Lung (tissue), 12 donors: ENCODE measurements around the gene POLD2. TPM values are rescaled to one million over a fixed set of nuclear protein-coding genes. Genes with fewer than 3 reads are reported as not detected.

Source experiments
- ATAC-seq: fragments of 200-7000 bp; cut with Tn5 transposase; one replicate; pipeline ENCODE4 v1.9.1; 2020; ENCODE audit warnings: moderate number of reproducible peaks; ENCODE audit not compliant: insufficient read depth, low FRiP score
- DNase-seq, 3 donors: peaks; one replicate each; pipeline ENCODE4 v3.0.0-alpha.2; 2013 to 2017
- H3K27ac ChIP-seq, 2 donors: one replicate each; pipeline ENCODE4 v1.5.1; 2013; ENCODE audit warnings: mild to moderate bottlenecking in 2 of 2, moderate library complexity in 2 of 2, control low read depth in 1 of 2, inconsistent platforms in 1 of 2, low read depth in 1 of 2, low read length in 1 of 2
- H3K27me3 ChIP-seq, 3 donors: one replicate each; pipeline ENCODE4 v1.5.1; 2013; ENCODE audit warnings: low read length in 2 of 3; ENCODE audit not compliant: control insufficient read depth in 3 of 3, insufficient read depth in 3 of 3
- H3K36me3 ChIP-seq, 4 donors: one replicate each; pipeline ENCODE4 v1.5.1; 2013; ENCODE audit warnings: low read length in 4 of 4, mild to moderate bottlenecking in 1 of 4, moderate library complexity in 1 of 4; ENCODE audit not compliant: control insufficient read depth in 4 of 4, insufficient read depth in 4 of 4
- H3K4me1 ChIP-seq, 5 donors: one replicate each; pipeline ENCODE4 v1.5.1; 2013; ENCODE audit warnings: low read length in 5 of 5, mild to moderate bottlenecking in 2 of 5, moderate library complexity in 1 of 5; ENCODE audit not compliant: control insufficient read depth in 5 of 5, insufficient read depth in 5 of 5
- H3K4me3 ChIP-seq: one replicate; pipeline ENCODE4 v1.5.1; 2013; ENCODE audit warnings: mild to moderate bottlenecking, control low read depth, moderate library complexity
- H3K9ac ChIP-seq, 2 donors: one replicate each; pipeline ENCODE4 v1.5.1; 2013; ENCODE audit warnings: low read length in 2 of 2, control low read depth in 1 of 2; ENCODE audit not compliant: insufficient read depth in 1 of 2
- H3K9me3 ChIP-seq, 4 donors: one replicate each; pipeline ENCODE4 v1.5.1; 2013; ENCODE audit warnings: low read length in 3 of 4, mild to moderate bottlenecking in 1 of 4, moderate library complexity in 1 of 4; ENCODE audit not compliant: control insufficient read depth in 4 of 4, insufficient read depth in 3 of 4
- WGBS, 2 donors: extraction: QIAGEN DNeasy Blood & Tissue Kit; methylation state at CpG; one replicate each; pipeline ENCODE4 v1.1.7; 2013; 5-methylcytosine and 5-hydroxymethylcytosine counted together
- polyA plus RNA-seq, 2 donors: library from polyadenylated mRNA; stranded (reverse); fragments of 200-250 nt; gene quantifications; one replicate each; pipeline ENCODE4 v1.2.1, GENCODE V29; 2013
- total RNA-seq, 2 donors: library from RNA; depleted of rRNA in 1 of 2; stranded (reverse); fragments of >200 nt in 1 of 2; gene quantifications; one replicate each; pipeline ENCODE4 v1.2.1, GENCODE V29; 2014 to 2021
- TF ChIP-seq, protein P1 (sequence below): IDR thresholded peaks from 2 replicates; pipeline ENCODE4 v1.5.1; 2012; ENCODE audit warnings: mild to moderate bottlenecking; ENCODE audit errors: control extremely low read depth, extremely low read depth
- donor health status: control.
- donor health status: control.
- donor health status: Bipolar disorder and iron deficiency.
- donor health status: healthy.
- donor health status: DM: yes; HTN: yes; CAD: no.

The POLD2 gene
- total and polyA plus RNA-seq, 4 donors = 48.8 to 90.7 (median 71.3) TPM

DNA sequence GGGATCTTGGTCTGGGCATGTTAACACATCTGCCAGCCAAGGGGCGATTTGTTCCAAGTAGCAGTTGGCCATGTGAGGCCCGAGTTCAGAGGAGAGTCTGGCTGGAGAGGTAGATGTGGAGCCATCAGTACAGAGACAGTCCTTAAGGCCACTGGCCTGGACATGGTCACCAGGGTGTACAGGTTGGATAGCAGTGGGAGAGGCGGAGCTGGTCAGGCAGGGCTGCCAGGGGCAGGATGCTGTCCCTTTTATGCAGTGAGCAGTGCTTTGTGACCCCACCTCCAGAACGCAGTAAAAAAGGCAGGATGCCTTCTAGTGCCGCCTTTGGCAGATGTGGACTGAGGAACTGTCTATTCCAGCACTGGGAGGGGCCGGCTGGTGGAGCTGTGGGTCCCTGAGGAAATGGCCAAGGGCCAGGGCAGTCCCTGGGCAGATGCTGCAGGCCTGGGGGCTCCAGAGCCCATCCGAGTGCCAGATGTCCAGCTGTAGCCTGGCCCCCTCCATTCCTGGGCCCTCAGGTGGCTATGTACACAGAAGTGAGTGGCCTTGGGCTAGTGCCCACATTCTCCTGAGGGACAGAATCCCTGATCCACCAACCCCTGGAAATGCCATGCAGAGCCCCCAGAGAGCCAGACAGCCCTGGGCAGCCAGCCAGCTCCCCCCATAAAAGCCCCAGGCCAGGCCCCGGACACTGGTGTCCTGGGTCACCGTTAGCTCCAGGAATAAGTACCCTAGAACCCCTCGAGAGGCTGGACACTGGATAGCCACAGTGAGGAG, 34.9 kb upstream of the POLD2 start:
- peaks cover 0 to 3% (median 0%) of the 10 kb centered on the region in 4 donors for H3K9me3 ChIP-seq
- TF ChIP-seq, protein P1, sequence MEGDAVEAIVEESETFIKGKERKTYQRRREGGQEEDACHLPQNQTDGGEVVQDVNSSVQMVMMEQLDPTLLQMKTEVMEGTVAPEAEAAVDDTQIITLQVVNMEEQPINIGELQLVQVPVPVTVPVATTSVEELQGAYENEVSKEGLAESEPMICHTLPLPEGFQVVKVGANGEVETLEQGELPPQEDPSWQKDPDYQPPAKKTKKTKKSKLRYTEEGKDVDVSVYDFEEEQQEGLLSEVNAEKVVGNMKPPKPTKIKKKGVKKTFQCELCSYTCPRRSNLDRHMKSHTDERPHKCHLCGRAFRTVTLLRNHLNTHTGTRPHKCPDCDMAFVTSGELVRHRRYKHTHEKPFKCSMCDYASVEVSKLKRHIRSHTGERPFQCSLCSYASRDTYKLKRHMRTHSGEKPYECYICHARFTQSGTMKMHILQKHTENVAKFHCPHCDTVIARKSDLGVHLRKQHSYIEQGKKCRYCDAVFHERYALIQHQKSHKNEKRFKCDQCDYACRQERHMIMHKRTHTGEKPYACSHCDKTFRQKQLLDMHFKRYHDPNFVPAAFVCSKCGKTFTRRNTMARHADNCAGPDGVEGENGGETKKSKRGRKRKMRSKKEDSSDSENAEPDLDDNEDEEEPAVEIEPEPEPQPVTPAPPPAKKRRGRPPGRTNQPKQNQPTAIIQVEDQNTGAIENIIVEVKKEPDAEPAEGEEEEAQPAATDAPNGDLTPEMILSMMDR = no peak
- peaks cover 0 to 2% (median 0%) of the 10 kb centered on the region in 5 donors for H3K4me1 ChIP-seq
- no peak overlapping the region for H3K4me3 ChIP-seq
- WGBS, 2 donors = 83 to 87% methylated on average over 10 of the region's 10 CpGs
- H3K9ac ChIP-seq = no peak overlapping the region
- H3K27ac ChIP-seq = no peak overlapping the region
- ATAC-seq = no peak
- no peaks in the 10 kb centered on the region for H3K36me3 ChIP-seq
- no peaks in the 10 kb centered on the region for H3K27me3 ChIP-seq
- no peak for DNase-seq

DNA sequence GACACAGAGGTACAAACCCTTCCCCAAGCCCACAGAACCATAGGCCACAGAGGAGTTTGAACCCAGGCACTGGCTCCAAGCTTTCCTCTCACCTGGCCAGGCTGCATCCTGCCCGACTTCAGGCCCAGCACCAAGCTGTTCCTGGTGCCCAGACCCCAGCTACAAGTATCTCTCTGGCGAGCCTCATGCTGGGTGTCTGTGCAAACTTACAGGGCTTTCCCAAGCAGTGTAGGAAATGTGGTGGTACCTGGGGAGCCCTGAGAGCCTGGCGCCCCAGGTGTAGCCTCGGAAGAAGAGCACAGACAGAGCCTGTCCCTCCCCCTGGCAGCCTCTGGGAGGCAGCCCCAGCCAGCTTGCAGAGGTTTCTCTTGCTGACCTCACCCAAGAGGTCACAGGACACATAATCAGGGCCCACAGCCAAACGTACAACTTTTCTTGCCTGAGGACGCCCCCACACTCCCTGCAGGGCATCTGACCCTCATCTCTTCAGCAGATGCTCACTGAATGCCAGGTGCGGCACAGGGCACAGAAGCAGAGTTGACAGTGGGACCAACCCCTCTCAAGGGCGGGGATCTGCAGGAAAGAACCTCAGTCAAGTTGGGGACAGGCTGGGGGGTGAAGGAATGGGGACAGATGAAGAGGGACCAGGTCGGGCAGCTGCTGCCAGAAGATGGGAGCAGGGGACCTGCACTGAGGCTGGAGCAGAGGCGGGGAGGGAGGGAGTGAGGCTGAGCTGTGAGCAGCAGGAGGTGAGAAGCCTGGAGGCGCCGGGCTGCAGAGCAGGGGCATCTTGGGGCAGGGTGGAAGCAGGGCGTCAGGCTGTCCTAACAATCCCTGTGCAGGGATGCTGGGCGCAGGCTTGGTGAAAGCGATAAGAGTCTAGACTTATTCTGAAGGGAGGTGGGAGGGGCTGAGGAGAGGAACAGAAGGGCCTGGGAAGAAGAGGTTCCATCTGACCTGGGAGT, 34.0 kb upstream of the POLD2 start:
- WGBS, 2 donors = 83 to 86% methylated on average over 15 of the region's 15 CpGs
- TF ChIP-seq, protein P1 = no peak

DNA sequence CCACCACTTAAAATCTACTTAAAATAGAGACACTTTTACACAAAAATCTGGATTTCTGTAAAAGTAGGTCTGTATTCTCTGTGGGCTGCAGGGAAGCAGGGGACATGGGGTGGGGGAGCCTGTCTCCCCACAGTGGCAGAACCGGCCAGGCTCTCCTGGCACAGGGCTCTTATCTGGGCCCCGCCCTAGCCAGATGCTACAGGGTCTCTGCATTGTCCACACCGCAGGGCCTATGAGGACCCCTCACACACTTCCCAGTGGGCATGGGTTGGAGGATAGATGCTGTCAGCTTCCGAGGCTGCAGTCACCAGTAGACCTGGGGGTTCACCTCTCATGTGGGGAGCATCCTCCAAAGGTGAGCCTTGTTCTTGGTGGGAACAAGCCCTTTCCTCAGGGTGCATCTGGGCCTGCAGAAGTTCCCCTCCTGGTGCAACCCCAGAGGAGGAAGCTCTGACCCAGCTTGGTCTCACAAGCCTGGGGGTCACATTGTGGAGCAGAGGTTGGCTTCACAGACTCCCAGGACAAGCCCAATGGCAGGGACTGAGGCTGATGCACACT, 33.2 kb upstream of the POLD2 start:
- no peaks in the 10 kb centered on the region for H3K9me3 ChIP-seq
- H3K36me3 ChIP-seq = no peaks in the 10 kb centered on the region
- WGBS, 2 donors = 79 to 91% methylated on average over 4 of the region's 4 CpGs
- no peak overlapping the region for H3K27ac ChIP-seq
- no peak overlapping the region for H3K4me3 ChIP-seq
- H3K9ac ChIP-seq = no peak overlapping the region
- no peaks in the 10 kb centered on the region for H3K4me1 ChIP-seq
- DNase-seq (no peak), ATAC-seq (no peak)
- H3K27me3 ChIP-seq = no peaks in the 10 kb centered on the region
- TF ChIP-seq, protein P1 = no peak

More for the DNA sequence above, 34.0 kb upstream of the POLD2 start:
- H3K27ac ChIP-seq = no peak overlapping the region
- no peak overlapping the region for H3K4me3 ChIP-seq
- H3K4me1 ChIP-seq = no peaks in the 10 kb centered on the region
- H3K9ac ChIP-seq = no peak overlapping the region
- H3K9me3 ChIP-seq = no peaks in the 10 kb centered on the region
- no peaks in the 10 kb centered on the region for H3K27me3 ChIP-seq
- DNase-seq (no peak), ATAC-seq (no peak)
- no peaks in the 10 kb centered on the region for H3K36me3 ChIP-seq
